CD4-positive, alpha-beta T cell (primary cell): Measurements from ENCODE around the gene CXADR. TPM values are rescaled to one million over a fixed set of nuclear protein-coding genes. Genes with fewer than 3 reads are reported as not detected.

Experiments used
- ATAC-seq: fragments of 200-7000 bp; cut with Tn5 transposase; one replicate; pipeline ENCODE4 v1.10.0; 2022; ENCODE audit warnings: mild to moderate bottlenecking; ENCODE audit not compliant: poor library complexity
- CTCF ChIA-PET: fragments of 350-600 bp; sonication (Branson Sonifier 250); formaldehyde crosslinking; loops from one replicate; lab custom pipeline; 2021; ENCODE audit warnings: antibody characterized with exemption, inconsistent platforms; lab: Charles Lee
- POLR2A ChIA-PET: fragments of 350-600 bp; sonication (Branson Sonifier 250); formaldehyde crosslinking; loops from one replicate; lab custom pipeline; 2021; ENCODE audit warnings: antibody characterized with exemption, inconsistent platforms; lab: Charles Lee
- DNase-seq, 14 experiments: peaks; one replicate each; pipeline ENCODE4 v3.0.0-alpha.2; 2013 to 2020; ENCODE audit warnings: mixed read lengths in 2 of 14
- H3K27ac ChIP-seq, 2 donors: one replicate each; pipeline versions ENCODE4 v1.5.1 to v1.7.0; 2013; ENCODE audit warnings: low read length in 2 of 2, low read depth in 1 of 2, mild to moderate bottlenecking in 1 of 2
- H3K27me3 ChIP-seq, 2 experiments: 1 replicate in 1 of 2; 2 replicates in 1 of 2; pipeline versions ENCODE4 v1.6.1 to v1.7.0; 2013; ENCODE audit warnings: low read length in 2 of 2, control low read depth in 1 of 2, mild to moderate bottlenecking in 1 of 2, moderate library complexity in 1 of 2; ENCODE audit not compliant: insufficient read depth in 2 of 2, control insufficient read depth in 1 of 2
- H3K36me3 ChIP-seq: one replicate; pipeline ENCODE4 v1.6.1; 2013; ENCODE audit warnings: low read length, control low read depth; ENCODE audit not compliant: insufficient read depth
- H3K4me1 ChIP-seq: one replicate; pipeline ENCODE4 v1.6.1; 2013; ENCODE audit warnings: low read length, control low read depth; ENCODE audit not compliant: insufficient read depth
- H3K4me3 ChIP-seq: one replicate; pipeline ENCODE4 v1.5.1; 2013; ENCODE audit warnings: mild to moderate bottlenecking, low read length, moderate library complexity
- H3K9me3 ChIP-seq, 2 experiments: 1 replicate in 1 of 2; 2 replicates in 1 of 2; pipeline versions ENCODE4 v1.6.1 to v1.7.0; 2013; ENCODE audit warnings: low read length in 2 of 2, mild to moderate bottlenecking in 2 of 2, control low read depth in 1 of 2, moderate library complexity in 1 of 2; ENCODE audit not compliant: control insufficient read depth in 1 of 2, insufficient read depth in 1 of 2
- H3K27ac Mint-ChIP-seq: one replicate; pipeline ENCODE4 v1.8.0; 2020; ENCODE audit warnings: mixed read lengths
- H3K27me3 Mint-ChIP-seq: one replicate; pipeline ENCODE4 v1.8.0; 2021; ENCODE audit warnings: mixed read lengths
- H3K36me3 Mint-ChIP-seq: one replicate; pipeline ENCODE4 v1.8.0; 2021; ENCODE audit warnings: low read depth, mixed read lengths
- H3K4me1 Mint-ChIP-seq: one replicate; pipeline ENCODE4 v1.8.0; 2021; ENCODE audit warnings: low read depth, mixed read lengths
- H3K4me3 Mint-ChIP-seq: one replicate; pipeline ENCODE4 v1.8.0; 2020; ENCODE audit warnings: mild to moderate bottlenecking, mixed read lengths
- H3K9me3 Mint-ChIP-seq: one replicate; pipeline ENCODE4 v1.8.0; 2020; ENCODE audit warnings: mixed read lengths
- CTCF ChIP-seq: fragments of 200-600 bp; IDR thresholded peaks from one replicate; pipeline ENCODE4 v1.8.0; 2022; ENCODE audit warnings: antibody characterized with exemption, mild to moderate bottlenecking
- intact Hi-C, 2 experiments: fragments of 100-400 bp; cut with DNase I in 1 of 2; cut with micrococcal nuclease in 1 of 2; formaldehyde crosslinking; loops; one replicate each; pipeline versions ENCODE4 v1.15.1 to v1.9.0; 2023 to 2025; cut with DNase I, micrococcal nuclease
- total RNA-seq, 174 experiments: library from RNA in 2 of 174; stranded (reverse) in 2 of 174; gene quantifications; one replicate each; pipeline ENCODE4 v1.2.3 and lab custom pipeline; 2021 to 2026

Gene CXADR
- total RNA-seq, 2 experiments from 2014 or later, result 0.52 to 0.53 TPM

GRCh38 chr21:17640821-17641220 lies 128.0 kb downstream of the CXADR start:
- Mint-ChIP-seq H3K36me3 (no peaks in the 10 kb centered on the region), H3K27ac (no peak overlapping the region)
- intact Hi-C loops, result no loop called here

More at GRCh38 chr21:17640821-17641220, 128.0 kb downstream of the CXADR start:
- Mint-ChIP-seq H3K4me3 (no peak overlapping the region), H3K9me3 (peaks cover 5% of the 10 kb centered on the region), H3K27me3 (no peaks in the 10 kb centered on the region), H3K4me1 (peaks cover 10% of the 10 kb centered on the region)
- H3K36me3 ChIP-seq, result no peaks in the 10 kb centered on the region
- H3K9me3 ChIP-seq, result peaks cover 5 to 8% of the 10 kb centered on the region in 2 experiments
- ATAC-seq (no peak), DNase-seq (no peak)
- CTCF ChIA-PET, result no interaction called here
- H3K4me3 ChIP-seq, result no peak overlapping the region
- no peaks in the 10 kb centered on the region for H3K4me1 ChIP-seq
- no peak for TF ChIP-seq CTCF
- no peaks in the 10 kb centered on the region for H3K27me3 ChIP-seq
- POLR2A ChIA-PET, result no interaction called here
- H3K27ac ChIP-seq, result no peak overlapping the region

Other genes with a start within 250 kb of the CXADR start
- 10 to 100 TPM; 81.9 to 84.0 TPM for gene BTG3, start 99.9 kb downstream of the CXADR start, total RNA-seq